Measurements from ENCODE around the gene PEPD.

PEPD gene

DNA sequence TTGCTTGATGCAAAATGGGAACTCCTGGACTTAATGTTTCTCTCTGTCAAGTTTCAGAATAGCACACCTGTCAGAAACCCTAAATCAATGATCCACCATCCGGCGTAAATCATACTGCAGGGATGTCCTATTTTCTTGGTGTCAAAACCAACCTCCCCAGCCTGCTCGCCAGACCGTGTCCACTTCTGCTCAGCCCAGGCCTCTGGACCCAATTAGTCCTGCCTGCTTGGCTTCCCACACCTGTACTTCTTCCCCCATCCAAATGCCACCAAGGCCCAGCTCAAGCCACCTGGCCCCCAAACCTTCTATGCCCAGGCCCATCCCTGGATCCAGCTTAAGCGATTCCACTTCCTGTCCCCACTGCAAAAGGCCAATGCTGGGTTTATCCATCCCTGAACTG lies 25.1 kb upstream of the PEPD start:
- no peak overlapping the region for H3K27ac ChIP-seq
- no peak for TF ChIP-seq CTCF (IDR thresholded peaks at IDR 0.05)
- TF ChIP-seq ZFX (IDR thresholded peaks at IDR 0.05; ENCODE audit: borderline replicate concordance) = no peak

- TF ChIP-seq CTCF (IDR thresholded peaks at IDR 0.05) (no peak), ZFX (IDR thresholded peaks at IDR 0.05; ENCODE audit: borderline replicate concordance) (no peak)
- H3K27ac ChIP-seq = no peak overlapping the region
Measured at GRCh38 chr19:33545217-33545981, 23.8 kb upstream of the PEPD start.

- TF ChIP-seq CTCF (IDR thresholded peaks at IDR 0.05) (no peak), ZFX (IDR thresholded peaks at IDR 0.05; ENCODE audit: borderline replicate concordance) (no peak)
- no peak overlapping the region for H3K27ac ChIP-seq
Measured at GRCh38 chr19:33535226-33535625, 13.6 kb upstream of the PEPD start.

DNA sequence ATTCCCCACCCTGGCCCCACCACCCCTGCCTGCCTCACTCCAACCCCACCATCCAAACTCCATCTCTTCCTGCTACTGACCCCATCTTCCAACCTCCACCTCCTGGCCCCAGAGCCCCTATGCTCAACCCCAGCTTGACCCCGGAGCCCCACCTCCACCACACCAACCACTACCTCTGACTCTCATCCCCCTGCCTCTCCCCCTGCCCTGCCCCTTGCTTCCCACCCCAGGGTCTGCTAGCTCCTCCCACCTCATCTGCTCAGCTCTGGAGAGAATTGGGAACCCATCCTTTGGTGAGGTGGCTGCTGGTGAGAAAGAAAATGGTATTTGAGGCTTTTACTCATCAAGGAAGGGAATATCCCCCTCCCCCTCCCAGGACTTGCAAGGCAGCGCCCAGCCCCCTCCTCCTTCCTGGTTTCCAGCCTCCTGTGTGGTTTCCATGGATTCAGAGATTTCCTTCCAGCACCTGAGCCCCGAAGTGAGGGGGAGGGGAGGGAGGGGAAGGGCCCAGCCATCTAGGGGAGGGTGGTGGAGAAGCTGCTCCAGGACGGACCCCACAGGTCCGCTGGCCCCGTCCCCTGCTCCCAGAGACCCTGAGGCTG lies 11.4 kb upstream of the PEPD start:
- TF ChIP-seq ZFX (IDR thresholded peaks at IDR 0.05; ENCODE audit: borderline replicate concordance) = no peak
- no peak for TF ChIP-seq CTCF (IDR thresholded peaks at IDR 0.05)
- H3K27ac ChIP-seq = no peak overlapping the region

GRCh38 chr19:33530842-33531241 lies 9.3 kb upstream of the PEPD start:
- TF ChIP-seq CTCF (IDR thresholded peaks at IDR 0.05) (no peak), ZFX (IDR thresholded peaks at IDR 0.05; ENCODE audit: borderline replicate concordance) (no peak)
- H3K27ac ChIP-seq = no peak overlapping the region

GRCh38 chr19:33530296-33530695 lies 8.7 kb upstream of the PEPD start:
- TF ChIP-seq ZFX (IDR thresholded peaks at IDR 0.05; ENCODE audit: borderline replicate concordance) (no peak), CTCF (IDR thresholded peaks at IDR 0.05) (no peak)
- no peak overlapping the region for H3K27ac ChIP-seq

GRCh38 chr19:33529094-33529676 lies 7.6 kb upstream of the PEPD start:
- TF ChIP-seq CTCF (IDR thresholded peaks at IDR 0.05) (no peak), ZFX (IDR thresholded peaks at IDR 0.05; ENCODE audit: borderline replicate concordance) (no peak)

More at GRCh38 chr19:33529094-33529676, 7.6 kb upstream of the PEPD start:
- no peak overlapping the region for H3K27ac ChIP-seq
